GM21381 (cell line): ENCODE measurements around the gene DENND4B.

Source experiments
- ATAC-seq: cut with Tn5 transposase; IDR thresholded peaks from one replicate; pipeline ENCODE4 v1.9.1; 2021; ENCODE audit warnings: mild to moderate bottlenecking, moderate library complexity; ENCODE audit not compliant: unreplicated experiment

DENND4B gene

DNA sequence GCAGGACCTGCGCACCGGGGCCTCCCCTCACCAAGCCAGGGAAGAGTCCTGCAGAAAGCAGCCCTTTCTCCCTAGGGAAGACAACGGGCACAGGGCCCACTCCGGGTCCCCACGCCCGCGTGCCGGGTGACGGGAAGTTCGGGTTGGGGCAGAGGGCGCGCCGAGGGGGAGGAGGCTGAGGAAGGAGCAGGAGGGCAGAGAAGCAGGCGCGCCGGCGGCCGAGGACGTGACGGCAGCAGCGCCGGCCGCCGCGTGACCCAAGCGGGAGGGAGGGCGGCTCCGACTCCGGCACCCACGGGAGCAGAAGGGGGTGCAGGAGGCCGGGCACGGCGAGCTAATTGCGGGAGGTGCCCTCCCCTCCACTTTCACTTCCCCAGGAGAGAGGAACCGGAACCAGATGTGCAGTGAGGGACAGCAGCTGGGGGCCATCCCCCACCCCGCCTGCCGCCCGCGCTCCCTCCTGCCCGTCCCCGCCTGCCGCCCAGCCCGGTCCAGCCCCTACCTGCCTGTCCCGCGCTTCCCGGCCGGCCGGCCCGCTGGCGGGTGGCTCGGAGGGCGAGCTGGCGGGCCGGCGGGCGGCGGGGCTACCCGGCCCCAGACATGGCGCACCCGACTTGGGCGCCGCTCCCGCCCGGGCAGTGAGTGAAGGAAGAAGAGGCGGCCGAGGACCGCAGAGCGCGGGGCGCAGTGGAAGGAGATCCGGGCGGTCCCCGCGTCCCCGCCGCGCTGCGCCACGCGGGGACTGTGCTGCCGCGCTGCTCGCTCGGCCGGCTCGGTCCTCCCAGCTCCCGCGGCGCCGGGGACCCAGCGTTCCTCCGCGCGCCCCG is 510 bp downstream of the DENND4B start:
- ATAC-seq: peak; percentile 68

DNA sequence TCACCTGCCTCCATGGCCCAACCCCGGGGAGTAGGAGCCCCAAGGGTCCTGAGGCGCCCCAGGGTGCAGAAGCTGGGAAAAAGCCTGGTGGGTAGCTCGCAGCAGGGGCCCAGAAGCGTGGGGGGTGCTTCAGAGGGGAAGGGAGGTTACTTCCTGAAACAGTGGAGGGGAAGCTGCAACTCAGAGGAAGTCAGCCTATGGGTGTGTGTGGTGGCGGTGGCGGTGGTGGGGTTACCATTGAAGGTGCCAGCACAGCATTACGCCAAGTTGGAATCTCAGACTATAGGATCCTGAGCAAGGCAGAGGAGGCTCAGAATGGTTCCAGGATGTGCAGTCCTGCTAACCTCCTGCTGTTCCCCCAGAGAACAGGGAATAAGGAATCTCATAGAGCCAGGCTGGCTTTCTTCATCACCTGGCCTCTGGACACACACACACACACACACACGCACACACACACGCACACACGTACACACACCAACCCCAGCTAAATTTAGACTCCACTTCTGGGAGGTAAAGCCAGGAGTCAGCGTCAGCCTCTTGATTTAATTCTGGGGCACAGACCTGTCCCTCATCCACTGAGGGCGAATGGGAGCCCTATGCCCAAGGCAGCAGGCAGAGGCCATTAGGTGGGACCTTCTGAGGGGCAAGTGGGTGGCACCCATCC is 1.3 kb downstream of the DENND4B start:
- no peak for ATAC-seq

DNA sequence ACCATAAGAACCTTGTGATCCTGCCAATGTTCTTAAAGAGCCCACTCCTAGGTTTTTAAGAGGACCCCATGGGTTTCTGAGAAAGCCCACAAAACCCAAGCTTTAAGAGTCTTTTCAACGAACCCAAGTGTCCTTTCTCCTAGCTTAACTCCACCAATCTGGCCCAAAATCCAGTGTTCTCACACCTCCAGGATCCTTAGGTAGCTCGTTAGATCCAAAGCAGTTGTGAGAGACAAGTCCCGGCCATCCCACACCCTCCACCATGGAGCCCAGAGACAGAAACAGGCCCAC is 1.7 kb downstream of the DENND4B start:
- ATAC-seq: no peak

DNA sequence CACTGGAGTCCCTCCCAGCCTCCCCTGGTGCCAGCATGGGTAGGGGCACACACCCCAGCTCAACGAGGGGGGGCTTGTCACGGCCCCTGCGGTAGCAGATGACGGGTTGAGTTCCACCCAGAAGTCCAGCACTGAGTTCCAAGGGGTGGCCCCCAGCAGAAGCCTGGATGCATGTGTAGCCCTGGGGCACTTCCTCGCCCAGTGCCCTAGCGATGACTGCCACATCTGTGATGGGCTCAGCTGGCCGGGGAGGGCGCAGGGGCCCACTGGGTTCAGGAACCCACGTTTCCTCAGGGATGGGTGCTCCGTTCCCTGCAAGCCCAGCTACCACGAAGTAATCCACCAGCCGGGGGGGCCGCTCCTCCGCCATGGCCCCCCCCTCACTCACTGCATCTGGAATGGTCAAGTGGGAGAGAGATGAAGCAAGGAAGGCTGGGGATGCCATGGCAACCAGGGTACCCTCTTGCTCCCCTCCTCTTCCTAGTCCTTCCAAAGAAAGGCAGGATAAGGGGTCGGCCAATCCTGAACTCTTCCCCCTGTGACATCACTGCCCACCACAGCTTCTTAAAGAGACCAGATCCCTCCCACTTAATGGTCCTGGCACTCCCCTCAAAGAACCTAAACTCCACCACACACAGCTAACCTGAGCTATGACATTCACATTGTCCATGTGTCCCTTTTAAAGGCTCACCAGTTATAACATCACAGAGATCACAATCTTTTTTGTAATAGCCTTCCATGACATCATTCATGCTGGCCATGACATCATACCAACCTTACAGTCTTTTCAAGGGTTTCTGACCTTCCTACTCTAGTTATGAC is 2.3 kb downstream of the DENND4B start:
- ATAC-seq: no peak

DNA sequence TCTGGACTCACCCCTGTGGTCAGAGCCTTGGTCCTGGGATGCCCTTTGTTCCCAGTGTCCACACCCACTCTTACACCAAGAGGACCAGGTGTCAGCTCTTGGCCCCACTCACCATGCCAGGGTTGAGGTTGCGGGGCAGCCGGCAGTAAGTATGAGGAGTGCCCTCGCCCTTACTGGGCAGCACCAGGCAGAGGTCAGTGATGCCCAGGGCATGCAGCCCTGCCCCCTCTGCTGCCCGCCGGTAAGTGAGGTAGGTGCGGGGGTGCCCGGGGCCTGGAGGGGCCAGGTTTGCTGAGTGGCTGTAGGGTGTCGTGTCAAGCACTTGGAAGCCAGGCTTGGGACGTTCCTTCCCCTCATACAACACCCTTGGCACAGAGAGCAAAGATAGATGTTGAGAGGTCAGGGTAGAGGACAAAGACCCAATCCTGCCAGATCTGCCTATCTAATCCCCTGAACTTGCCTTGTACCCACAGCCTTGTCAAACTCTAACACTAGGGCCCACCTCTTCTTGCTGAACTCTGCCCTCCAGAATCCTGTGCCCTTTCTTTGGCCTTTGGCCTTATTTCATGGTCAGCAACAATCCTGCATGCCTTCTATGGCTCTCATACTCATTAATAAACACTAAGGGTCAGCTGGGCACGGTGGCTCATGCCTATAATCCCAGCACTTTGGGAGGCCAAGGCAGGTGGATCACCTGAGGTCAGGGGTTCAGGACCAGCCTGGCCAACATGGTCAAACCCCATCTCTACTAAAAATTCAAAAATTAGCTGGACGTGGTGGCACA is 3.6 kb downstream of the DENND4B start:
- ATAC-seq: no peak

DNA sequence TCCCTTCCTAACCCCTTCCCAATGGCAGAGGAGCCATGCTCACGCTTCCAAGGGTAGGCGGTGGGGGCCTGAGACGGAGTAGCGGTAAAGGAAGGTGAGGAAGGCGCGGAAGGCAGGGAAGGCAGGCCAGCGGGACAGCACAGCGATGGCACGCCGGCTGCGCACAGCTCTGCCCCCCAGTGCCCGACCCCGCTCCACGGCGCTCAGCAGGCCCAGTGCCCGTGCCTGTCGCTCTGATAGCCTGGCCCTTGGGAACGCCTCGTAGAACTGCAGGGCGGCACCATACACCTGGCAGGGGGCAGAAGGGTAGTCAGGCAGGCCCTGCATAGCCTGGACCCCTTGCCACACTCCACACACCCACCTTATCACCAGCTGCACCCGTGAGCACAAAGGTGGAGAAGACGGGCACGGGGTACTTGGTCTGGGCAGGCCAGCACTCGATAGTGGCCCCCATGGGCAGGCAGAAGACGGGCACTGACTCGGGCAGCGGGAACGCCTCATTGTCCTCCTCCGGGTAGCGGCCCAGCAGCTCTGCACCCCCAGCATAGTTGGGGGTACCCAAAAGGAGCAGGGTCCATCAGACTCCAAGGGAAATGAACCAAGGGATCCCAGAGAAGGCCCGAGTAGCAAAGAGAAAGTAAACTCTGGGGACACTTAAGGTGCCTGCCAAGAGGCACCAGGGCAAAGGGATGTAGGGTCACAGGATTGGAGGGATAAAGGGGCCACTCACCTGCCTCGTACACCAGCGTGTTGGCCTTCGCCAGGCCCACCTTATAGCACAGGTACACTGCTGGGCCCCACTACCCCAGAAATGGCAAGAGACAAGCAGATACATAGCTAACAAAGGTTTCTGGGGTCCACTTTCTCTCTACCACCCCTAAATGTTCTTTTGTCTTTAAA is 4.4 kb downstream of the DENND4B start:
- ATAC-seq: no peak

DNA sequence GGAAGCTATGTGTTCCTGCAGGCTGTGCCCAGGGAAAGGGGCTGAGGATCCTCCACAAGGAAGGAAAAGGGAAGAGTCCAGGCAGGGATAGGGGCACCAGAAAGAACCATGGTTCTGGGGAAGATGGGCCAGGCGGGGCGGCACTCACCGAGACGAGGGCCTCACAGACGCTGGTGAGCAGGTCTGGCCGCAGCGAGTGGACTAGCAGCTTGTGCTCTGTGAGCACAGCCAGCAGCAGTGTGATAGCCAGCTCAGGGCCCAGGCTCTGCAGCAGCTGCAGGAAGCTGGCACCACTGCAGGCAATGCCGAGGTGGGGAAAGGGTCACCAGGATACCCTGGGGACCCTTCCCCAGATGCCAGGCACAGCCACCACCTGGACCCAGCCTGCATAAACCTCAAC is 5.8 kb downstream of the DENND4B start:
- ATAC-seq: no peak

DNA sequence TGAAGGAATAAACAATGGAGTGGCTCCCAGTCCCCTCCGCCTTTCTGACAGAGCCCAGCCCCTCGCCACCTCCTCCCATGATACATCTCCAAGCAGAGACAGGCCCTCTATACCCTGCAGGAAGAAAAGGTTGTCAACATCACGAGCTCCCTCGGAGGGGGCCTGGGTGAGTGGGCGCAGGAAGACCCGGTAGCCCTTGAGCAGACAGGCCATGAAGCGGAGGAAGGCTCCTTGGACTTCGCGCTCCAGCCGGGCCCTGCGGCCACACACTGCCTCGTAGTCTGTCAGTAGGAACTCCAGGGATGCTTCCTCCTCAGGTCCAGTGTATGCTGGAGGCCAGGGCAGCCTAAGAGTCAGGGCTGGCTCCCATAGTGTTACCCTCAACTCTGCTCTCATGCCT is 7.0 kb downstream of the DENND4B start:
- no peak for ATAC-seq

DNA sequence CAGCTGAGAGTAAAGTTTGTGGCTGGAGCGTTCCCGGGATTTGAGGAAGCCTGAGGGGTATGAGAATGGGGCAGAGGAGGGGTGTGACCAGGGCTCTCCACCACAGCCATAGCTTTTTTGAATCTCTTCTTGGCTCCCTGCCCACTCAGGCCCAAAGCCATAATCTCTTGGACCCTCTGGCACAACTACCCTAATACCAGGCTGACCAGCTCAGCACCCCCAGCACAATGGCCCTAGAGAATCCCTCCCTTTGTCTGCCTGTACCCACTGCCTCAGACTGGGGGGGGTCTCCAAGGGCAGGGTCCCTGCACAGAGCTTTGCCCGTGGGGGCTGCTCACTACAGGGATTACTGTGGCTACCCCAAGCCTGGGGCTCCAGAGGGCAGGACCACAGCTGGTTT is 7.5 kb downstream of the DENND4B start:
- no peak for ATAC-seq

DNA sequence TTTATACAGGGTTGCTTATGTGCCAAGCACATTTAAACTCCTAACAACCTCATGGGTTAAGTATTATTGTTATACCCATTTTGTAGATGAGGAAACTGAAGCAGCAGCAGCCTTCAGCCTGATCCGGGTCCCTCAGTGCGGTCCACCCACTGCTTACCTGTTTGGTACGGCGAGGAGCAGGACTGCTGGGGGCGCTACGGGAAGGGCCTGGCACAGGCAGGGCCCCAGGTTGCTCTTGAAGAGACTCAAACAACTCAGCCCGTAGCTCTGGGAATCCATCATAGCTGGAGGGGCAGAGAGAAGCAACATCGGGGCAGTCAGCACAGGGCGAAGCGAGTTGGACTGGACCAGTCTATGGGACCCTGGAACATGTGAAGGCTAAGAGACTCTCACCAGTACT is 9.2 kb downstream of the DENND4B start:
- ATAC-seq: no peak

DNA sequence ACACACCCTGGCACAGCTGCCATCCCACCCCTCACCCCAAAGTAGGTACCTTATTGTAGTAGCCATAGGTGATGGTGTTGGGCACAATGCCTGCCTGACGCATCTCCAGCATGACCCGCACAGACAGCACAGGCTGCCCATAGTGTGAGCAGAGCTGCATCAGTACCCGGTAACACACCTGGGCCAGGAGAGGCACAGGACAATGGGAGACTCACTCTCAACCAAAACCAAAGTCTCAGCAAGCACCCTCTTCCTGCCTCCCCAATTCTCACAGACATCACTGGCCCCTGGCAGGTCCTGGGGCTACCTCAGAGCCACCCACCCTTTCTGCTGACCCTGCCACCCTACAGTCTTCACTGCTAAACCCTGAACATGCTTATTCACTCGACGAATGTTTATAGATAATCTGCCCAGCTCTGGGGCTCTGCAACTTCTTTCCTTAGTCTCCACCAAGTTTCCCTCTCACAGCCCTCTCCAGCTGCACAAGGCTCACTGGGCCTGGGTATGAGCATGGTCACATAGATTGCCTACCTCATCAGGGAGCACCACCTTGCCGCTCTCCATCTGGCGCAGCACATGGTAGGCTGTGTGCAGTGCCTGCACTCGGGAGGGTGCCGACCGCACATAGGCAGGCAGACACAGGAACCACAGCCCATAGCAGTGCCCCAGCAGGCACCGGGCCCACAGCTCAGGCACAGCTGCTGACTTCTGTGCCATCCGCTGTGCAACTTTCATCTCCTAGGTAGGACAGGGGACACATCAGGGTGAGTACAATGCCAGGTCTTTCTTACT is 10.3 kb downstream of the DENND4B start:
- ATAC-seq: no peak

DNA sequence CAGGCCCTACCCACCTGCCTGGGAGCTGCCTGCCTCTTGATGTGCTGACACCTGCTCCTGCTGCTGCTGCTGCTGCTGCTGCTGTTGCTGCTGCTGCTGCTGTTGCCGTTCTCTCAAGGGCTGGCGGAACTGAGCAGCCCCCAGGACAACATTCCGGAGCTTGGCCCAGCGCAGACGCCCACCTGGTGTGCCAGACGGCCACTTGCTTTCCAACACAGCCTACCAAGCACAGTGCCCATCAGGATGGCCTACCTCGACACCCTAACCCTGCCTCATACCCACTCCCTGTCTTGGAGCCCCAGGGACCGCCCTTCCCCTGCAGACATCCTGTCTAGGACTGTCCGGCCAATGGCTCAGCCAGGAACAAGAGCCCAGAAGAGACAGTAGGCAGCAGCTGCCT is 11.8 kb downstream of the DENND4B start:
- no peak for ATAC-seq

DNA sequence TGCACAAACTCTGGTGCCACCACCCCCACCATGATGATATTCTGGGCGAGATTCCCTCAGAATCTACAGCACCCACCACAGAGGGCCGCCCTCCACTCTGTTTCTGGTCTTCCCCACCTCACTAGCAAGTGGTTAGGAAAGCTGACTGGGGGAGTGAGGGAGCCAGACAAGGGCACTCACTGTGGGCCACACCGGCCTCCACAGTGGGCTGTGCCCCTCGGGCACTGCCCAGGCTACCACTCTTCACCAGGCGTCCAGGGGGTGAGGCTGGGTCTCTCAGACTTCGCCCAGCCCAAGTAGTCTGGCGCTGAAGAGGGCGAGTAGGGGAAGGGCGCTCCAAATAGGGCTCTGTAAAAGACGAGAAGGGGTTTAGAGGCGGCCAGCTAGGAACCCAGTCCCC is 12.6 kb downstream of the DENND4B start:
- no peak for ATAC-seq

DNA sequence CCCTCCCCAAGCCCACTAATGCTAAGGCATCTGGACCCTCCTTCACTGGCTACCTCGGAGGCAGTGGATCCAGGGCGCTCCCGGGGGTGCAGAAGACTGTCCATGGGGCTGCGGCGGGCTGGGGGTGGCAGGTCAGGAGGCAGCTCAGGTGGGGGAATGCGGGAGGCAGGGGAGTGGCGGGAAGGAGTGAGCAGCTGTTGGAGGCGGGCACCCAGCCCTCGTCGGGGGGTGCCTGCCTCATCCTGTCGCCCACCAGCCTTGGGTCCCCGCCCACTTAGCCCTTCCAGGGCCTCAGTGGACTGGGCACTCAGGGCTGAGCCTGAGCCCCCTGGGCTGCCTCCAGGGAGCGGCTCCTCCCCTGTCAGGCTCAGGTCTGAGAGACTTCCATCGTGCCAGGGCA is 13.1 kb downstream of the DENND4B start:
- ATAC-seq: no peak

DNA sequence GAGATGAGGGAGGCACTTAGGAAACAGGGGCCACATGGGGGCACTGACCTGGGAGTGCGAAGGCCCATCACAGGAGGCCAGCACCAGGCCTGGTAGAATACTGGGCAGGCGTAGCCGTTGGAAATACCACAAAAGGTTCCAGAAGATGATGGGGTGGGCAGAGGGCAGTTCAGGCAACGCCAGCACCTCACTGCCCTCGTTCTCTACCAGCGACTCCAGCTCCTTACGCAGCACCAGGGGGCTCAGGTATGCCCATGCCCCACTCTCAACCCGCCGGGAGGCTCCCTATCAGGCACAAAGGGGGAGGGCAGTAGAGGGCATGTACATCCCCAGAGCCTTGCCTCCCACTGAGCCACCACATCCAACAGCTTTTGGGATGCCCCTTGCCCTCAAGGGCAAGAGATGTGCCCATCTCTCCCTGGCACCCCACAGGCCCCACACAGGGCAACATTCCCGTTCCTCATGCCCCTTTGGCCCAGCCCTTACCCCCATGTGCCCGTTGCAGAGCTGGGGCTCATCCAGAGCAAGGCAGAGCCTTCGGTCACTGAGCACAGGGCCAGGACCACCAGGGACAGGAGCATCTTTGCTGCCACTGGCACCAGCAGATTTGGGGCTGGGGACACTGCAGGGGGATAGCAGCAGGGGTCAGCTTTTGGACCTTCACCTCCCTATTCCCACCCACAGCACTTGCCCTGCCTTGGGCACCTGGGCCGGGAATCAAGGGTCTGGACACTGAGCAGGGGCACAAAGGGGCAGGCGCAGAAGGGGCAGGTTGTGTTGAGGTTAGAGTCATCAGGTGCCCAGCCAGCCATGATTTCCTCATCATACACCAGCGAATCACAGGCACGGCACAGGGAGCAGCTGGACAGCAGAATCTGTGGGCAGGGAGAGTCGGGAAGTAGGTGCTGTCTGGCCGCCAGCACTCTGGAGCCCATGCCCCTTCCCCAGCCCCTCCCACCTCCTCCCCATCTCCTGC is 14.1 kb downstream of the DENND4B start:
- ATAC-seq: no peak

DNA sequence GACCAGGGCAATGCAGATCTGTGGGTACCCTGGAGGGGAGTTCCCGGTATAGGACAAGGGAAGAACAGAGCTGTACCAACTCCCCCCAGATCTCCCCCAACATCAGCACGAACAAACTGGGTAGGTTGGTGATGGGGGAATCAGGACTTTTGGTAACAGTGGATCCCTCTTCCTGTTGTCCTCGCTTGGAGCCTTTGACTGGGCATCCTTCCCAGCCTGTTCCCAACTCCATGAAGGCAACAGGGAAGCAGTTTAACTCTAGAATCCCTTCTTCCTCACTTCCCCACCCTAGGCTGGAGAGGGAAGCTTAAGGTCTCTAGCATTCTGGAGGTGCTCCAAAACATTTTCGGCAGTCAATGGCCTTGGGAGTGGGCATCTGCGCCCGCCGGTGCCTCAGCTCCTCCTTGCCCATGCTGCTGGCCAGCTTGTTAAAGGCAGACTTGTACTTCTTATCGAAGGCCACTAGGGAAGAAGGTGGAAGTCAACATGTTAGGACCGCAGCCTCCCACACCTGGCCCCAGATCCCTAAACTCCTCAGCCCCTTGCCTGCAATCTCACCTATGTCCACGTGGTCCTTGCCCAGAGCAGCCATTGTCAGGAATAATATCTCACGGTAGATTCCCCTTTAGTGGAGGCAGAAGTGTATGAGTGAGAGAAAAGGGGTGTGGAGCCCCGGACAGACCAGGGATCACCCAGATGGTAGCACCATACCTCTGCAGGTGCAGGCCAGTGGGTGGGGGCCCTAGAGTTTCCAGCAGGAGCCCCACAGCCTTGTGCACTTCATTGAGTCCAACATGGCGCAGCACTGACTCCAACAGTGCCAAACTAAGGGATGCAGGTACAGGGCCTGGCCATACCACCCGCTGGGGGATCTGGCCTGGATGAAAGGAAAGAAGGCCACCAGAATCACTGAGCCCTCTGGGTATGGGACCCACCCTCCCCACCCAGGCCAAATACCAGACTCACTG is 16.3 kb downstream of the DENND4B start:
- no peak for ATAC-seq

DNA sequence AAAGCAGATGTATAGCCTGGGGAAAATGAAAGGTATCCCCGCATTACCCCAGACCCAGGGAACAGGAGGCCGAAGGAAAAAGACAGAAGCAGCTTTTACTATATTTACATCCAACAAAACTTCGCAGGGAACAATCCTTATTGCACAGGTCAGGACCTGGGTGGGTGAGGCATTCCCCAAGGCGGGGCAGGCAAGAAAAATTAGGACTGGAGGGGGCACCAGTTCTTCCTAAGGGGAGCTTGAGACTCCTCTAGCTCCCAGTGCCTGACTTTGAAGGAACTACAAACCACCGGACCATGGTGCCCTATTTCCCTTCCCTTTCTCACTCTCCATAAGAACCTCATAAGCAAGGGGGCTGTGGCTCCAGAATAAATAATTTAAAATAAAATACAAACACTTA is 17.1 kb downstream of the DENND4B start:
- ATAC-seq: no peak
